GM18858 (cell line): ENCODE results near the gene DCUN1D5.

ENCODE experiments used
- ATAC-seq: cut with Tn5 transposase; IDR thresholded peaks from one replicate; pipeline ENCODE4 v1.9.1; 2021; ENCODE audit not compliant: unreplicated experiment

Gene DCUN1D5

DNA sequence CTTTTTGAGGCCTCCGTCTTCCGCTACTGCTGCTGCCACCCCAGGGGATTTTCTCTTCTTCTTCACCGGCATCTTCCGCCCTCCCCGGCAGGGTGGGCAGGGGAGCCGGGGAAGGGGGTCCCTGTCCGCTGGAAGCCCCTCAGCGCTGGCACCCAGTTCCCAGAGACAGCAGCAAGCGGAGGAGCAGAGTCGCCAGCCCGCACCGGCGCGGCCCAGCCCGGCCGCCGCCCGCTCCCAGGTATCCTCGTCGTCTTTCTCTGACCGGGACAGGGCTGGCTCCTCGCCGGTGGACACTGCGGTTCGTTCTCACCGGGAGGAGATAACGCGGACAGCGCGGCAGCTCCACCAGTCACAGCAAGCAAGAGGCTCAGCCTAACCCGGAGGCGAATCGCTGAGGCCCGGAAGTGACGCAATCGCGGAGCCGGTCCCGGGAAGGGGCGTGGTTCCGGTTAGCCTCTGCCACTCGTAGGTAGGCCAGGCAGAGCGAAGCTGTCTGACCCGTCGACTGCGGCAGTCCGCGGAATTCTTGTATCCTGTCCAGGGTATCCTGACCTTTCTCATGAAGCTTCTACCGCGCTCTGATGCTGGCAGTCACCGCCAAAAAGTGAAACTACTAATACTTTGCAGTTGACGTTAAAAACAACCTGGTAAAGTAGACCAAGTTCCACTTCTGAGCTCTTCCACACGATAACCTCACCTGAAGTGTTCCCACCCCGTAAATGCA is at the start of gene DCUN1D5:
DCUN1D5 (minus strand) TSS at position 360 of the 724 bp plus-strand sequence; CDS start at position 72, 288 bp downstream.
- peak; percentile 99 for ATAC-seq

DNA sequence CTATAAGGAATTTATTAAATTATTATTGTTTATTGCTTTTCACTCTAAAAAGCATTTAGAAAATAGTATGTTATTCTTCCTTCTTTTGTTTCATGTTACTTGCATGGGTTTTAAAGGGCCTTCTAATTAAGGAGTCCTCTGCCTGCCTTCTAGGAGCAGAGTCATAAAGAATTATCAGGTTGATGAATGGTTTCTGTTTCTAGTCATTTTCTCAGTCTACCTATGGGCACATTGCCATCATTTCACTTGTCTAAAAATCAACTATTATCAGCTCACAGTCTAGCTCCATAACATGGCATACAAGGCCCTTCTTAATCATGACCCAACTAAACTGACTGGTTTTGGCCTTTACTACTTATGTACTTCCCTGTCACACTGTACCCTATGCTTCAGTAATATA is 33.5 kb upstream of the DCUN1D5 start:
- no peak for ATAC-seq

DNA sequence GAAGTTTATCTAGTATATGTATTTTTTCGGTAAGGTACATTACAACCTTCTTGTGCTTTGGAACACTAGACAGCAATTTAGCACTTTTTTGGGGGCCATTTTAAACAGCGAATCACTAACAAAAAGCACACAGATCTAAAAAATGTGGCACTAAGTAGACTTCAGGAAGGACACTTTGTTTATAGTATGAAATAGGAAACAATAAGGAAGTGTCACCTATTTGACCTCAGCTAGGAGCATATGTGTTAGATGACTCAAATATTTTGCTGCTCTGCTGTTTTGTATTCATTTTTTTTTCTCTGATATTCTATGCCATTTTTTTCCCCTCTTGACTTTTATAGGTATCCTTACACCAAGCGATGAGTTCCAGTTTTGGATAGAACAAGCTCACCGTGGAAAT is 22.9 kb upstream of the DCUN1D5 start:
- ATAC-seq: no peak

DNA sequence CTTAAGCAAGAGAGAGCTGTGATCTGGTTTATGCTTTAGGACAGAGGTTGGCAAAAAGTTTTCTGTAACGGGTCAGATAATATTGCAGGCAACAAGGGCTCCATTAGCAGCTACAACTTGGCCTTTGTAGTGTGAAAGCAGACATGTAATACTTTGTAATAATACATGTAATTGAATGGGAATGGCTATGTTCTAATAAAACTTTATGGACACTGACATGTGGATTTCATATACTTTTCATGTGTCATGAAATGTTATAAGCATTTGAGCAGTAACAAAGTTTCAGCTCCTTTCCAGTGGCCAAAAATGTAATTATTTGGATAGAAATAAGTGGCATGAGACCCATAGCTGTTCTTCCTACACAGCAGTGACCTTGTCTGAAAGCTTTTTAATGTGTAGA is 20.4 kb upstream of the DCUN1D5 start:
- ATAC-seq: no peak

DNA sequence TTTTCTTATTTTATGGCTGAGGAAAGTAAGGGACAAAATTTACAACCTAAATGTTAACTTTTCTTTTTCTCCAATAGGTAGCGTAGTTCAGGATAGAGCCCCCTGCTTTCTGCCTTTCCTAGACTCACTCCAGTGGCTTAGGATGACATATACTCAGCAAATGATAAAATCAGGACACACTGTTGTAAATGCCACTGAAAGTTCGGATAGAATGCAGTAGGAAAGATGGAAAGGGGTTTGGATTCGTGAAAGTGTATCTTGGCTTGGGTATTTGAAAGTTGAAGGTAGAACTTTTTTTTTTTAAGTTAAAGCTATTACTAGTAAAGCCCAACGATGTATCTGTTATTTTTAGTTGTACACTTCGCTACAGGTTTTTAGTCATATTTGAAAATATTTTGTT is 19.4 kb upstream of the DCUN1D5 start:
- ATAC-seq: no peak

DNA sequence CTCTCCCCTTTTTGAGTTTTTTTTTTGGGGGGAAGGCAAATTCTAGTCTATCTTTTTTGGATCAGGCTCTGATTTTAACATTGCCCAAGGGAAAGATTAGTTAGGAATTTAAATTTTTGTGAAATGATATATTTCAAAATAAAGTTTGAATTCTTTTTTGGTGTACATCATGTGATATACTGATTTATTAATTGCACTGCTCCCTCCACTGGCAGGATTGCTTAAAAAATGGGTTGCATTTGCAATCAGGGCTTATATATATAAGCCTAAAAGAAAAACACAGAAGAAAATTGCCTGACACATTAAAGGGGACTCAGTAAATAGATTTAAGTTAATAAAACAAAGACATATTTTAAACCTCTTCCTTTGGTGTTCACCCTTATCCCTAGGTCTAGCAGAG is 18.4 kb upstream of the DCUN1D5 start:
- ATAC-seq: no peak

DNA sequence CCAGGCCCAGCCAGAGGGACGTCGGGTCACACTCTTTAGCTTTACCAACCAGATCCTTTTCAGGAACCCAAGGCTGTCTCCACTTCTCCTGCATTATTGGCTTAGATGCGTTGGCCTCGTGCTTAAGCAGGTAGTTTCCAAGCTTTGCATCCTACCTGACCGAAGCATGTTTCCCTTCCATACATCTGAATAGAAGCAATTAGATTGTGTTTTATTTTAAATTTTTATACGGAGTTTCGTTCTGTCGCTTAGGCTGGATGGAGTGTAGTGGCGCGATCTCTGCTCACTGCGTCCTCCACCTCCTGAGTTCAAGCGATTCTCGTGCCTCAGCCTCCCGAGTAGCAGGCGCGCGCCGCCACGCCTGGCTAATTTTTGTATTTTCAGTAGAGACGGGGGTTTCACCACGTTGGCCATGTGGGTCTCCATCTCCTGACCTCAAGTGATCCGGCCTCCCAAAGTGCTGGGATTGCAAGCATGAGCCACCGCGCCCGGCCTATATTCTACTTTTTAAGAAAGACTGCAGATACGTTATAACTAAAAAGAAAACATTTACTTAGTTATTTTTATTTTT is 17.9 kb upstream of the DCUN1D5 start:
- no peak for ATAC-seq

DNA sequence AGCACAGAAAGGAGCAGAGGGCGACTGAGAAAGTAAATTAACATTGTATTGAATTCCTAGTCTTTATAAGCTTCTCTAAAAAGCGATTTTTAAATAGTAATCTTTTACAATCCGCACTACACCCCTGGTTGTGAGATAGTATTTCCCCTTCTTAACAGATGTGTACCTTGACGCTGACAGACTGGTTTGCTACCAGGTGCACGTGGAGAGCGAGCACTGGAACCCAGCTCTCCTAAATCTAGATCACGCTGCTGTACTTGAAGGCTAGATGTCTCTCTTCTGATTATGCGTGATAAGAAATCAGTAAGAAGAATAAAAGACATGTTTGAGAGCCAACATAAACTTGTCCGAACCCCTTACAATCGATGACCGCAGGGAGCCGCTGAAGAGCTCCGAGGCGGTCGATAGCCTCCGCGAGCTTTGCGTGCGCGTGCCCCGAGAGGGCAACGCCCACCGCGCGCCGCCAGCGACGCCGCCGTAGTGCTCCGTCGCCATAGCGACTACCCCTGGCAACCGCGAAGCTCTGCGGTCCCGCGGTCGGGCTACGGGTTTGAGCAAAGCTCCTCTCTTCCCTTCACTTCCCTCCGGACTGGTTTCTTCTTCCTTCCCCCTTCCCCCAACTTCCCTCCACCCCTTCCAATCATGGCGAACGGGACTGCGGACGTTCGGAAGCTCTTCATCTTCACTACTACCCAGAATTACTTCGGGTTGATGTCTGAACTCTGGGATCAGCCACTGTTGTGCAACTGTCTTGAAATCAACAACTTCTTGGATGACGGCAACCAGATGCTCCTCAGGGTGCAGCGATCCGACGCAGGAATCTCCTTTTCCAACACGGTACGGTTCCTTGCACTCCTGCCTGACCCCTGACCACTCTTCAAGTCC is 17.2 kb upstream of the DCUN1D5 start, which contains the start of gene DYNC2H1:
DYNC2H1 (plus strand) TSS at position 494 of the 885 bp plus-strand sequence; CDS start at position 643, 149 bp downstream.
- ATAC-seq: peak; percentile 99

DNA sequence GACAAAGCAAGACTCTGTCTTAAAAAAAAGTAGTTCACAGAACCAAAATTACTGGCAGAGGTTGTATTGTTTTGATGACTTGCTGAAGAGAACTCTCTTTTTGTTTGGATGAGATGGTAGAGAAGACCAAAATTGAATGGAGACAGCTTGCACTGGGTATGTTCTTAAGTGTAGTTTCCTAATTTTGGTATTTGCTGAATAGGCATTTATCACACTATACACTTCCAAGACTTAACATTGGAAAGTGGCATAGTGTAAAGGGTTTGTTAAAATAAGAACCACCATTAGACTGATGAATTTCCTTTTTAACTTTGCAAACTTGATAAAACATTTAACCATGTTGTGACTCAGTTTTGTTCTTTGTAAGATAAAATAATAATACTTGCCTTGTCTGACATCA is 5.3 kb upstream of the DCUN1D5 start:
- no peak for ATAC-seq

DNA sequence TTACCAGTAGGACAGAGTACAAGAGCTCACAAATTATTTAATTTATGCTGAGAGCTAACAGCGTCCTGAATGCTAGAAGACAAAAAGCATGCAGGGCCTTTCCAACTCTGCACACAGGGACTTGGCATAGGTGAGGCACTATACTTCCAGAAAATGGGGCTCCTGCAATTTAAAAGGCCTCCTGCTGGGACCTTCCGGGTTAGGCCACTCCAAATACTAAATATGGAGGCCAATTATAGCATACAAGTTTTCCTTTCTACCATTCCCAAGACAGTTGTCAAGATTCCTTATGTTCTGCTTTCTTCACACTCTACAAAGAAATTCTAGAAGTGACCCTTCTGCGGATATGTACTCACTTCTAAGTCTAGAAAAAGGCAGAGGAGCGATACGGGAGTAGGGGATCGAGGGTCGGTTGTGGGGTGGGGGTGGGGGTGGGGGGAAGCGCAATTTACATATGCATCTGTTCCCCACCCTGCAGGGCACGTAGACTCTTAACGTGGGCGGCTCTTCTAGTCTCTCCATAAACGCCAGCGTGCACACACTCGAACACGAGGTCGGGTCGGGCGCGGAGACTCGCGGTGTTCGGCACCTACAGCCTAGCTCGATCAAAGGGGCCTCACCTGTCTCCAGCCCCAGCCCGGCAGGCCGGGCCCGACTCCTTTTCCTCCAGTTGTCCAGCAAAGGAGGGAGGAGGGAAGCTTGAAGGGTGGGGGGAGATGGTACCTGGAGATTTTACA is 728 bp downstream of the DCUN1D5 start:
- ATAC-seq: no peak

DNA sequence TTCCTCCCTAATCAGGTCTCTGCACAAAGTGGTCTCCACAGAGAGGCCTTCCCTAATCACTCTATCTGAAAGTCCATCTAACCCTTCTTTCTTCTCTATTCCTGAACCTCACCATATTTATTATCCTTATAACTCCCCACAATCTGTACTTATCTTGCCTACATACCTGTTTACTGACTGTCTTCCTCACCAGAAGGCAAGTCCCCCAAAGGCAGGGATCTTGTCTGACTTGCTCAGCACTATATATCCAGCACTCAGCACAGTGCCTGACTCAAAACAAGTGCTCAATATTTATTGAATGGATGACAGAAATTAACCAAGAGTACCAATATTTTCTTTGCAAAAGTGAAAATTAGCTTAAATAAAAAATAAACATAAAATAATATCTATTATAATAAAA is 5.5 kb downstream of the DCUN1D5 start:
- no peak for ATAC-seq

DNA sequence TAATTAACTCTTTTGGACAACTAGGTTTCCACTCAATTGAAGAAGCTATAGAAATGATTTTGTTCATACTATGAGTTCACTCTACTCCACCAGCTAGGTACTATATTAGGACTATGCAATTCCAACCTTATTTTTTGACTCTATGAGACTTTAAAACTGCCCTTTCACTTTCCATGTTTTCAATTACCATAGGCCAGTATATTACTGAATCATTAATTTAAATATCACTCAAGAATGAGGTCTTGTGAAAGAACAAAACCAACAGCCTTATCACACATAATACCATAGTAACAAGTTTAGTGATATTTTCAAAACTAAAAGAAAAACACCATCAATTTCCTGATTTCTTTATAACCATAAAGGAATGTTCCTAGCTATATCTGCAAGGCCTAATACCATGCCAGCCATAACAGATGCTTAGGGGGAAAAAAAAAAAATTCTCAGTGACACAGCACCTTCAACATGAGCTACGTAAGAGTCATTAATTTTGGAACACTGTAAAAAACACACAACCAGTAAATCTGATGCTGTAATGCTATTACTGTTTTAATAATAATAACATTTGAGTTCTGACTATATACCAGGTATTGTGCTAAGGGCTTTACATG is 6.1 kb downstream of the DCUN1D5 start:
- ATAC-seq: no peak

DNA sequence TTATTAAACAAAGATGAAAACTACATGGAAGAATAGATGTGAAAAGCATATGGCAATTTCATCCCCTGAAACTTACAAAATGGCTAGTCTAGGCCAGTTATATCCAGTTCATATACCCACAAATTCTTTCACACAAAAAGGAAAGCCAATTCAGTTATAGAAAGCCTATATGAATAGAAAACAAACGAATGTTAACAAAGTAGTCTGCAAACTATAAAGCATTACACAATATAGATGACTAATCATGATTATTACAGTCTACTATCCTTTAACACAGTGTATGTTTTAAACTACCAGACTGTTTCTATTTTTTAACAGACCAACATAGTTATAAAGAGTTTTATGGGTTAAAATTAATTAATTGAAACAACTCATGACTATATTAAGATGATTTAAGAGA is 12.1 kb downstream of the DCUN1D5 start:
- ATAC-seq: no peak

DNA sequence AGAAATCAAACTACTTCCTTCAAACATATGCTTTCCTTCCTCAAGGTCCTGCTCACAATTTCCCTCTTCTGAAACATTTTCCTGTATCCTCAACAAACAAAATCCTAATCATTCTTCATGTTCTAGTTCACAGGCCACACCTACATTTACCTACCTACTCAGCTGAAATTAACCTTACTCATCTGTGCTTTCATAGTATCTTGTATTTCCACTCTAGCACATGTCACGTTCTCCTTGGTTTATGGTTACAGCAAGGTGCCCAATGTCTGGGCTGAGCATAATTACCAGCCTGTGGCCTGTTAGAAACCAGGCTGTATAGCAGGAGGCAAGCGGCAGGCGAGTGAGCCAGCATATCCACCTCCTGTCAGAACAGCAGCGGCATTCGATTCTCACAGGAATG is 13.2 kb downstream of the DCUN1D5 start:
- ATAC-seq: no peak

DNA sequence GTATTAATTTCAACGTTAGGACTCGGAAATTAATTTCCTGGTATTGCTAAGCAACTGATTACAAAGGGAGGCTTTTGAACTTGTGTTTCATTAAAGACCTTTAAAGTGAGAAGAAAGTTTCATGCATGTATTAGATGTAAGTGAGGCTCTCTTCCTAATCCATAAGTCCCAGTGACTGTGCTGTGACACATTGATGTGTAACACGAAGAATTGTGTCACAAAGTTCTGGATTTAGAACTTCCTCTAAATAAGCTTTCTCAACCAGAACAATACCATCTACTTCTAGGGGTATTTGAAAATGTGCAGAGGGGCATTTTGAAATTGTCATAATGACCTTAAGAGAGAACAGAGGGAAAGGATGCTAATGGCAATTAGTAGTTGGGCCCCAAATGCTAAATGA is 14.4 kb downstream of the DCUN1D5 start:
- ATAC-seq: no peak

DNA sequence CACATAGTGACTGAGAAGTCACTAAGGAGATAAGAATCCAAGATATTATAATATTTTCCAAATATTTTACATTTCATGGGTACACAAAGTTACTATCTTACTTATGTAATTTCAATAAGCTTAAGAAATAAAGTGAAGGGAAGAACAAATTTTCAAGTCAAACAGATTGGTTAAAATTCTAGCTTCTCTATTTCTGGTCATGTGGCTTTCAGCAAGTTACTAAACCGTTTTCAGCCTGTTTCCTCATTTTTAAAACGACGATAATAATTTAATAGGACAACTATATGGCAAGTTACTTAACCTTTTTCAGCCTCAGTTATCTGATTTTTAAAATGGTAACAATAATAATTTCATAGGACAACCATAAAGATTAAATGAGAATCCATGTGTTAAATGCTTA is 15.6 kb downstream of the DCUN1D5 start:
- no peak for ATAC-seq

DNA sequence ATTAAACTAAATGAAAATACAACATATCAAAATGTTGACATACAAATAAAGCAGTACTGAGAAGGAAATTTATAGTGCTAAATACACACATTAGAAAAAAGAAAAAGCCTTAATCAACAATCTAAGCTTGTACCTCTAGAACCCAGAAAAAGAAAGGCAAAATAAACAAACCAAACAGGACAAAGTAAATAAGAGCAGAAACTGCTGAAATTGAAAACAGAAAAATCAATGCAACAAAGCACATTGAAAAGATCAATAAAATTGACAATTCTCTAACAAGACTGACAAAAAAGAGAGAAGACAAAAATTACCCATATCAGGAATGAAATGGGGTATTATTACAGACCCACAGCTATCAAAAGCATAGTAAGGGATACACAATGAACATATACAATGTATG is 21.0 kb downstream of the DCUN1D5 start:
- no peak for ATAC-seq

DNA sequence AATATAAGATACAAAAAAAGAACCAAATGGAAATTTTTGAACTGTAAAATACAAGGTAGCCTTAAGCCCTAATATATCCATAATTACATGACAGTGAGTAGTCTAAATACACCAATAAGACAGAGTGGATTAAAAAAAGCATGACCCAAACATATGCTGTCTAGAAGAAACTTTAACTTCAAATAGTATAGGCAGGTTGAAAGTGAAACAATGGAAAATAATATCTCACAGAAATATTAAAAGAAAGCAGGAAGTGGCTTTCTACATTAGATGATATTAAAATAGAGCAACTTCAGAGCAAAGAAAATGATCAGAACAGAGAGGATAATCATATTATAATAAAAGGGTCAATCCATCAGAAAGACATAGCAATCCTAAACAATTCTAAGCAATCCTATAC is 21.8 kb downstream of the DCUN1D5 start:
- ATAC-seq: no peak

DNA sequence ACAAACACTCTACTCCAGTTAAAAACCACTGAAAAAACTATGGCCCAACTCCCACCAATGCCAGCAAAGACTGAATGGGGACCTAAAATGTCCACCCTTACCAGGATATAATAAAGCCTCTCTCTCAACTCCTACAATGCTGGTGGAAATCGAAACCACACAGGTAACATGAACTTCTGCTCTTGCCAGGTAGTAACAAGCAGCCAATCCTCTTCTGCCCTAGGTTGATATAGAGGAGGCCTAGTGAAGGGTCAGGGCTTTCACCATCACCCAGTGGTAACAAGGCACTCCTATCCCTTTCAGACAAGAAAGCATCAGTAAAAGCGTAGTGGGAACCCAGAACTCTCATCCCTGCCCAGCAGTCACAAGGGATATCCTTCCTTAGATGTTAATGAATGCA is 22.6 kb downstream of the DCUN1D5 start:
- no peak for ATAC-seq

DNA sequence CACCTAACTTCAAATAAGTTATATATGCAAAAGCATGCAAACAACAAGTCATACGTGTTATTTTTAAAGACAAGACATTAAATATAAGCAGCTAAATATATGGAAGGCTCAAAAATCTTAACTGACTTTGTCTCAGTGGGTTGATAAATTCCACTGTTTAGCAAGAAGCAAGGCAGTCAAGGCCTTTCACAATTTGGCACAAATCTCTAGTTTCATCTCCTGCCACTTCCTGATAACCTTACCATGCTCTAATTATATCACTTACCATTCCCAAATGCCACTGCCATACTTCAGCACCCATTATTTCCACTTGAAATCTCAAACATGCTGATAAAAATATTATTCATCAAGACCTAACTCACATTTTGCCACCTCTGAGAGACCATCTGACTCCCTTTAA is 24.8 kb downstream of the DCUN1D5 start:
- ATAC-seq: no peak

DNA sequence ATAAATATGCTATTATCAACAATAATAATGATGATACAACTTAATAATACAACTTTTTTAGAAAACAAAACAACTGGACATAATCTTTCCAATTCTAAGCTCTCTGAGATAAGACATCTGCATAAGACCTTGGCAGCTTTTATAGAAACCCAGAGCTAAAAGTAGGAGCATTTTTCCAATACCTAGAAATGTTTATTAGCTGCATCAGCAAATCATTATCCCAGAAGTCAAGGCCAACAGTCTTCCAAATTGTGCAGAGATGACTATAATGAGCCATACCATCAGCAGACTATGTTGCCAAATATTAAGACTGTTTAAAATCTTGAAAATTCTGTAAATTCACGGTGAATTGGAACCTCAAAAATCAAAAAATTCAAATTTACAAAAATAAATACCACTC is 30.3 kb downstream of the DCUN1D5 start:
- no peak for ATAC-seq
